NCI-H2171 treated with DMSO at 0.1 percent for 48 hours (cell line): ENCODE results near the gene OR6P1.

ENCODE experiments used
- DNase-seq: peaks from one replicate; lab custom pipeline; 2025; lab: John Stamatoyannopoulos, UW

Gene OR6P1

GRCh38 chr1:158570480-158570879, at the start of gene OR6P1:
OR6P1 (minus strand) TSS chr1:158570580; CDS start chr1:158563604, 6,976 bp downstream.
- no peak for DNase-seq

- DNase-seq: no peak
Measured at GRCh38 chr1:158613764-158614163, 43.4 kb upstream of the OR6P1 start.

GRCh38 chr1:158611916-158612315, 41.5 kb upstream of the OR6P1 start:
- no peak for DNase-seq

GRCh38 chr1:158607296-158607695, 36.9 kb upstream of the OR6P1 start:
- DNase-seq: no peak

- DNase-seq: no peak
Measured at GRCh38 chr1:158604968-158605367, 34.6 kb upstream of the OR6P1 start, which contains the start of gene OR10Z1. OR10Z1 (plus strand) TSS chr1:158605268; CDS start chr1:158606439, 1,171 bp downstream.

GRCh38 chr1:158600735-158601134, 30.4 kb upstream of the OR6P1 start:
- no peak for DNase-seq

- no peak for DNase-seq
Measured at GRCh38 chr1:158586942-158587341, 16.6 kb upstream of the OR6P1 start.

GRCh38 chr1:158583962-158584361, 13.6 kb upstream of the OR6P1 start:
- DNase-seq: no peak

GRCh38 chr1:158579733-158580132, 9.4 kb upstream of the OR6P1 start, which contains the start of gene OR10X1:
OR10X1 (minus strand) TSS chr1:158579899; CDS start chr1:158579899, 0 bp downstream.
- no peak for DNase-seq

- DNase-seq: no peak
Measured at GRCh38 chr1:158577561-158577960, 7.2 kb upstream of the OR6P1 start.

GRCh38 chr1:158572226-158572625, 1.8 kb upstream of the OR6P1 start:
- no peak for DNase-seq

GRCh38 chr1:158564608-158565007, 5.8 kb downstream of the OR6P1 start:
- DNase-seq: no peak

- DNase-seq: no peak
Measured at GRCh38 chr1:158563853-158564252, 6.5 kb downstream of the OR6P1 start.

GRCh38 chr1:158559696-158560095, 10.7 kb downstream of the OR6P1 start:
- DNase-seq: no peak

- no peak for DNase-seq
Measured at GRCh38 chr1:158554352-158554751, 16.0 kb downstream of the OR6P1 start, which contains the start of gene OR6Y1. OR6Y1 (minus strand) TSS chr1:158554405; CDS start chr1:158548105, 6,300 bp downstream.

GRCh38 chr1:158552296-158552695, 18.1 kb downstream of the OR6P1 start:
- DNase-seq: no peak

GRCh38 chr1:158547533-158547932, 22.8 kb downstream of the OR6P1 start:
- no peak for DNase-seq

GRCh38 chr1:158537609-158538008, 32.8 kb downstream of the OR6P1 start:
- no peak for DNase-seq

- DNase-seq: no peak
Measured at GRCh38 chr1:158534496-158534895, 35.9 kb downstream of the OR6P1 start.

GRCh38 chr1:158527190-158527815, 43.1 kb downstream of the OR6P1 start:
- DNase-seq: peak; percentile 64

- no peak for DNase-seq
Measured at GRCh38 chr1:158521666-158522058, 48.7 kb downstream of the OR6P1 start.

- DNase-seq: no peak
Measured at GRCh38 chr1:158520955-158521665, 49.3 kb downstream of the OR6P1 start.

- no peak for DNase-seq
Measured at GRCh38 chr1:158520021-158520420, 50.4 kb downstream of the OR6P1 start.
